GM12875 (cell line): ENCODE measurements around the gene SLC9C1.

Experiments used
- H3K4me3 ChIP-seq: one replicate; pipeline ENCODE4 v1.5.1; 2011; ENCODE audit warnings: low read depth, low read length, control low read depth
- CTCF ChIP-seq: IDR thresholded peaks from 2 replicates; pipeline ENCODE4 v1.5.1; 2011; ENCODE audit warnings: low read depth, mild to moderate bottlenecking, control low read depth, inconsistent platforms, low read length, moderate library complexity, borderline replicate concordance; ENCODE audit not compliant: insufficient read depth

The SLC9C1 gene

GRCh38 chr3:112095731-112096130 is 198.3 kb downstream of the SLC9C1 start:
- no peak overlapping the region for H3K4me3 ChIP-seq
- no peak for TF ChIP-seq CTCF

DNA sequence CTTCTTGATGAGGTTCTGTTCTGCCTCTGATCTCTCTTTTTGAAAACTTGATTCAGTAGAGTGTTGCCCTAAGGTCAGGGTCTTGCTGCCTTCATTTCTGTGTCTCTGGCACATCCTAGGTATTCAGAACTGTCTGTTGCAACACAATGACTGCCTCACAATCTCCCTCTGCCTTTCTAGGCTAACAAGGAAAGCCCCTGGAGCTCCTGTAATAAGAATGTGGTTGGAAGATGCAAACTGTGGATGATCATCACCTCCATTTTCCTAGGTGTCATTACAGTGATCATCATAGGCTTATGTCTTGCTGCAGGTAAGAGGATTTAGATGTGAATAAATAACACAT is 200.9 kb downstream of the SLC9C1 start:
- H3K4me3 ChIP-seq = no peak overlapping the region
- TF ChIP-seq CTCF = no peak

DNA sequence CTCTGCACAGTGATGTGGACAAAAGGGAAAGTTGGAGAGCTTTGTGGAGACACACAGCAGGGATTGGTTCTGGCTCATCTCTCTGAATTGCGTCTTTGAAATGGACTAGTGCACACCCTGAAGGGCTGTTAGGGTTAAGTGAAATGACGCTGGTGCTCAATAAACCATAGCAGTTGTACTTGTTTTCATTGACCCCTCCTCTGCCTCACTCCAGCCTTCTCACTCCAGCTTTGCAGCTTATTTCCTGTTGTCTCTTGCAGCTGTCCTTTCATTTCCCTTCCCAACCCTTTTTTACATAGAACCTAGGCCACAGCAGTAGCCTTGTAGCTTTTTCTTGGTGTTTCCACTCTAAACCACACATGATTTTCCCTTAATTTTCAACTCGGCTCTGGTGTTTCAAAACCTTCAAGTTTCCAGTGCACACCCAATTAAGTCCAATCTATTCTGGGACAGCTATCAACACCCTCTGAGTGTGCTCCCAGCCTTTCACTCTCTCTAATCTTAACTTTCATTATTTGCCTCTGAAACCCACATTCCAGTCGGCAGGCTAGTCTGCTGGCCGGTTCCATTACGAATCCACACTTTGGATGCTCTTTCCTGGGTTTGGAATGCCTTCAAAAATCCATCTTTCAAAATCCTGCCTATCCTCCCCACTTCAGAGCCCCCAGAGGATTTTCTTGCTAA is 201.4 kb downstream of the SLC9C1 start:
- H3K4me3 ChIP-seq = no peak overlapping the region

DNA sequence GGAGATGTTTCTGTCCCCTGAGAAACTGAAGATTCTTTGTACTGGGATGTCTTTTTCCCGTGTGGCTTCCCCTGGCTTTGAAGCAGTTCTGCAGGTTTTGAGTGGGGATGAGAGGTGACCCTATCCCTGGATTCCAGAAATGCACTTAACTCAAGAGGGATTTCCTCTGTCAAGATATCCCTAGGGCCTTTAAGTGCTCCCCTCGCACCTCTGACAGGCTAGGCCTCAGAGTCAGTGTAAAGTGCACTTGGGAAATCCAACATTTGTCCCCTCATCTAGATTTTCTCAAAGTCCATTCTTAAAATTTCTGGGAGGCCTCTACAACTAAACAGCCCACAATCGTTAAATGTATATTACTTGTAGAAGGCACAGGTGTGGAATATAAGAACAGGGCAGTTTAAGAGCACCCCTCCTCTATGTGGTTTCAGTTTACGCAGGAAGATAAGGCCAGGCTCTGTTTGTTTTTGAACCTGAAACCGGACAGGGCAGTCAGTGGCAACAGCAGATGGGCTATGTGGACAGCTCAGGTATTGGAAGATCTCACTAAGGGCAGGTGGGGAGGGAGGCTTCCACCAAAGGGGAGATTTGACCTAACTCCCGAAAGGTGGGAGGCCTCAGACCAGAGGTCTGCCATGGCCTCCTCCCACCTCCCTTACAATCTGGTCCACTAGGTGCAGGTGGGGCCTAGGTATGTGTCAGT is 203.0 kb downstream of the SLC9C1 start:
- no peak overlapping the region for H3K4me3 ChIP-seq
- no peak for TF ChIP-seq CTCF

More for the DNA sequence above, 201.4 kb downstream of the SLC9C1 start:
- no peak for TF ChIP-seq CTCF
